Activated B cell treated with CpG ODN at 0.5 μM for 24 hours (primary cell): ENCODE measurements around the gene GPC4. TPM values are rescaled to one million over a fixed set of nuclear protein-coding genes. Genes with fewer than 3 reads are reported as not detected.

ENCODE experiments used
- ATAC-seq: fragments of 200-7000 bp; cut with Tn5 transposase; one replicate; pipeline ENCODE4 v1.10.0; 2021; ENCODE audit warnings: low read depth, mild to moderate bottlenecking, moderate library complexity
- CTCF ChIA-PET: fragments of 350-600 bp; sonication (Branson Sonifier 250); formaldehyde crosslinking; loops from one replicate; lab custom pipeline; 2021; ENCODE audit warnings: antibody characterized with exemption; lab: Charles Lee
- POLR2A ChIA-PET: fragments of 350-600 bp; sonication (Branson Sonifier 250); formaldehyde crosslinking; loops from one replicate; lab custom pipeline; 2021; ENCODE audit warnings: antibody characterized with exemption; lab: Charles Lee
- DNase-seq: peaks from one replicate; pipeline ENCODE4 v3.0.0; 2022
- H3K27ac Mint-ChIP-seq: one replicate; pipeline ENCODE4 v1.8.0; 2020; ENCODE audit warnings: mixed read lengths
- H3K27me3 Mint-ChIP-seq: one replicate; pipeline ENCODE4 v1.8.0; 2021; ENCODE audit warnings: mixed read lengths
- H3K36me3 Mint-ChIP-seq: one replicate; pipeline ENCODE4 v1.8.0; 2021; ENCODE audit warnings: low read depth, mixed read lengths
- H3K4me1 Mint-ChIP-seq: one replicate; pipeline ENCODE4 v1.8.0; 2021; ENCODE audit warnings: mixed read lengths
- H3K4me3 Mint-ChIP-seq: one replicate; pipeline ENCODE4 v1.8.0; 2020; ENCODE audit warnings: mild to moderate bottlenecking, mixed read lengths
- H3K9me3 Mint-ChIP-seq: one replicate; pipeline ENCODE4 v1.8.0; 2020; ENCODE audit warnings: mixed read lengths
- CTCF ChIP-seq: fragments of 200-600 bp; IDR thresholded peaks from one replicate; pipeline ENCODE4 v1.8.0; 2022; ENCODE audit warnings: antibody characterized with exemption, mild to moderate bottlenecking
- intact Hi-C: fragments of 100-400 bp; cut with micrococcal nuclease; formaldehyde crosslinking; loops from one replicate; pipeline ENCODE4 v1.15.1; 2024
- total RNA-seq: library from RNA; stranded (reverse); gene quantifications from 2 replicates; pipeline ENCODE4 v1.2.3, GENCODE V29; 2022

The GPC4 gene
- total RNA-seq, 1 donor from 2014 or later, result 0.16 TPM

- Mint-ChIP-seq H3K27me3 (no peaks in the 10 kb centered on the region), H3K36me3 (no peaks in the 10 kb centered on the region), H3K4me1 (no peaks in the 10 kb centered on the region), H3K27ac (no peak overlapping the region), H3K9me3 (no peaks in the 10 kb centered on the region), H3K4me3 (no peak overlapping the region)
- intact Hi-C loops, result no loop called here
- ChIA-PET CTCF (no interaction called here), POLR2A (no interaction called here)
- ATAC-seq (no peak), DNase-seq (no peak)
- no peak for TF ChIP-seq CTCF
Observed at GRCh38 chrX:133390676-133391075, 24.6 kb downstream of the GPC4 start.

GRCh38 chrX:133389975-133390374, 25.3 kb downstream of the GPC4 start:
- ChIA-PET CTCF (no interaction called here), POLR2A (no interaction called here)
- DNase-seq, result no peak
- H3K36me3 Mint-ChIP-seq, result no peaks in the 10 kb centered on the region
- no peaks in the 10 kb centered on the region for H3K4me1 Mint-ChIP-seq
- no peak for ATAC-seq
- H3K27me3 Mint-ChIP-seq, result no peaks in the 10 kb centered on the region
- TF ChIP-seq CTCF, result no peak
- intact Hi-C loops, result no loop called here
- no peak overlapping the region for H3K27ac Mint-ChIP-seq
- H3K4me3 Mint-ChIP-seq, result no peak overlapping the region
- no peaks in the 10 kb centered on the region for H3K9me3 Mint-ChIP-seq

GRCh38 chrX:133384454-133384853, 30.8 kb downstream of the GPC4 start:
- ATAC-seq (no peak), DNase-seq (no peak)
- no peak for TF ChIP-seq CTCF
- no peak overlapping the region for H3K4me3 Mint-ChIP-seq
- H3K27ac Mint-ChIP-seq, result no peak overlapping the region
- no peaks in the 10 kb centered on the region for H3K36me3 Mint-ChIP-seq
- intact Hi-C loops, result no loop called here
- peaks cover 21% of the 10 kb centered on the region for H3K4me1 Mint-ChIP-seq
- H3K9me3 Mint-ChIP-seq, result no peaks in the 10 kb centered on the region
- POLR2A ChIA-PET, result no interaction called here
- no peaks in the 10 kb centered on the region for H3K27me3 Mint-ChIP-seq
- CTCF ChIA-PET, result no interaction called here

GRCh38 chrX:133380711-133381619, 34.3 kb downstream of the GPC4 start:
- no peak overlapping the region for H3K4me3 Mint-ChIP-seq
- H3K27me3 Mint-ChIP-seq, result no peaks in the 10 kb centered on the region
- POLR2A ChIA-PET, result no interaction called here
- no peak for TF ChIP-seq CTCF
- intact Hi-C loops, result no loop called here
- ATAC-seq (no peak), DNase-seq (no peak)
- H3K36me3 Mint-ChIP-seq, result no peaks in the 10 kb centered on the region
- no peaks in the 10 kb centered on the region for H3K9me3 Mint-ChIP-seq
- no peak overlapping the region for H3K27ac Mint-ChIP-seq
- CTCF ChIA-PET, result no interaction called here
- peaks cover 21% of the 10 kb centered on the region for H3K4me1 Mint-ChIP-seq

GRCh38 chrX:133376422-133376821, 38.9 kb downstream of the GPC4 start:
- no peak for DNase-seq
- H3K4me1 Mint-ChIP-seq, result peaks cover 9% of the 10 kb centered on the region
- no peaks in the 10 kb centered on the region for H3K9me3 Mint-ChIP-seq

More at GRCh38 chrX:133376422-133376821, 38.9 kb downstream of the GPC4 start:
- no peak for TF ChIP-seq CTCF
- Mint-ChIP-seq H3K4me3 (no peak overlapping the region), H3K36me3 (no peaks in the 10 kb centered on the region), H3K27me3 (no peaks in the 10 kb centered on the region), H3K27ac (no peak overlapping the region)
- POLR2A ChIA-PET, result no interaction called here
- ATAC-seq, result no peak
- CTCF ChIA-PET, result no interaction called here
- intact Hi-C loops, result no loop called here
